ENCODE data around the gene UBE3C.
A peak's percentile ranks its signal among the peaks of the same experiment; 100 is the strongest.

The UBE3C gene

GRCh38 chr7:157138424-157139110 is at the start of gene UBE3C:
Gene UBE3C (plus strand): TSS chr7:157138926. CDS start chr7:157139273, 347 bp downstream.
- H3K27ac ChIP-seq, result peak within 1 kb of the TSS; percentile 74
- DNase-seq, result peak; percentile 63
- H3K27me3 ChIP-seq (replicated peaks), result no peaks in the 10 kb centered on the region
- H3K4me3 ChIP-seq (ENCODE audit: low read depth, low read length), result peak within 1 kb of the TSS; percentile 85
- peaks cover 5% of the 10 kb centered on the region for H3K36me3 ChIP-seq (replicated peaks)
- in situ Hi-C loops (cut with HindIII; ENCODE audit: low pct_ligation_motif_present, low sequenced_read_pairs), result no loop called here
- no peak for TF ChIP-seq CTCF (IDR thresholded peaks at IDR 0.05; ENCODE audit: low read depth, low read length, missing control alignments)

GRCh38 chr7:157089100-157089610 is 49.6 kb upstream of the UBE3C start:
- no peak overlapping the region for H3K4me3 ChIP-seq (ENCODE audit: low read depth, low read length)
- H3K27ac ChIP-seq, result no peak overlapping the region
- H3K27me3 ChIP-seq (replicated peaks), result no peaks in the 10 kb centered on the region
- TF ChIP-seq CTCF (IDR thresholded peaks at IDR 0.05; ENCODE audit: low read depth, low read length, missing control alignments), result no peak
- DNase-seq, result no peak
- no peaks in the 10 kb centered on the region for H3K36me3 ChIP-seq (replicated peaks)
- in situ Hi-C loops (cut with HindIII; ENCODE audit: low pct_ligation_motif_present, low sequenced_read_pairs), result no loop called here

- TF ChIP-seq CTCF (IDR thresholded peaks at IDR 0.05; ENCODE audit: low read depth, low read length, missing control alignments), result no peak
- H3K4me3 ChIP-seq (ENCODE audit: low read depth, low read length), result no peak overlapping the region
- H3K27me3 ChIP-seq (replicated peaks), result no peaks in the 10 kb centered on the region
- in situ Hi-C loops (cut with HindIII; ENCODE audit: low pct_ligation_motif_present, low sequenced_read_pairs), result no loop called here
- H3K36me3 ChIP-seq (replicated peaks), result no peaks in the 10 kb centered on the region
- no peak overlapping the region for H3K27ac ChIP-seq
- no peak for DNase-seq
Measured at GRCh38 chr7:157090485-157091165, 48.1 kb upstream of the UBE3C start.

GRCh38 chr7:157096286-157097055 is 42.3 kb upstream of the UBE3C start:
- no peak overlapping the region for H3K4me3 ChIP-seq (ENCODE audit: low read depth, low read length)
- no peak overlapping the region for H3K27ac ChIP-seq
- H3K27me3 ChIP-seq (replicated peaks), result peaks cover 2% of the 10 kb centered on the region
- TF ChIP-seq CTCF (IDR thresholded peaks at IDR 0.05; ENCODE audit: low read depth, low read length, missing control alignments), result no peak
- H3K36me3 ChIP-seq (replicated peaks), result no peaks in the 10 kb centered on the region
- DNase-seq, result no peak
- in situ Hi-C loops (cut with HindIII; ENCODE audit: low pct_ligation_motif_present, low sequenced_read_pairs), result no loop called here

GRCh38 chr7:157097056-157097329 is 41.7 kb upstream of the UBE3C start:
- in situ Hi-C loops (cut with HindIII; ENCODE audit: low pct_ligation_motif_present, low sequenced_read_pairs), result no loop called here
- Histone ChIP-seq H3K4me3 (ENCODE audit: low read depth, low read length) (no peak overlapping the region), H3K27ac (no peak overlapping the region), H3K36me3 (replicated peaks) (no peaks in the 10 kb centered on the region), H3K27me3 (replicated peaks) (peaks cover 2% of the 10 kb centered on the region)
- no peak for DNase-seq
- no peak for TF ChIP-seq CTCF (IDR thresholded peaks at IDR 0.05; ENCODE audit: low read depth, low read length, missing control alignments)
